Measurements from ENCODE around the gene ATP2A3.

DNA sequence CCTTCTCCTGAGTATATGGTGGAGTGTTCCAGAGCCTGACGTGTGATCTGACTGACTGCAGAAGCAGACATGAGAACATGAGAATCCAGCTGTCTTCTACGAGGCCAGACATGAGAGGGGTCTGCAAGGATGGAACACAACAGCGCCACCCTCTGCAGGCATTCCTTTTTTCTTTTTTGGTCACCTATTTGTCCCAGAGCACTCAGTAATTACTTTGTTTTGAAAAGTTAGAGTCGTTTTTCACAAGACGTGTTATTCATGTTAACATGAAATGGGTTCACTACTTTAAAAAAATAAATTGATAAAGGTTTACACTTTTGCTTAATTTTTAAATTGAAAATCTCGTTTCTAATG, 43.8 kb upstream of the ATP2A3 start:
- TF ChIP-seq, protein P1, sequence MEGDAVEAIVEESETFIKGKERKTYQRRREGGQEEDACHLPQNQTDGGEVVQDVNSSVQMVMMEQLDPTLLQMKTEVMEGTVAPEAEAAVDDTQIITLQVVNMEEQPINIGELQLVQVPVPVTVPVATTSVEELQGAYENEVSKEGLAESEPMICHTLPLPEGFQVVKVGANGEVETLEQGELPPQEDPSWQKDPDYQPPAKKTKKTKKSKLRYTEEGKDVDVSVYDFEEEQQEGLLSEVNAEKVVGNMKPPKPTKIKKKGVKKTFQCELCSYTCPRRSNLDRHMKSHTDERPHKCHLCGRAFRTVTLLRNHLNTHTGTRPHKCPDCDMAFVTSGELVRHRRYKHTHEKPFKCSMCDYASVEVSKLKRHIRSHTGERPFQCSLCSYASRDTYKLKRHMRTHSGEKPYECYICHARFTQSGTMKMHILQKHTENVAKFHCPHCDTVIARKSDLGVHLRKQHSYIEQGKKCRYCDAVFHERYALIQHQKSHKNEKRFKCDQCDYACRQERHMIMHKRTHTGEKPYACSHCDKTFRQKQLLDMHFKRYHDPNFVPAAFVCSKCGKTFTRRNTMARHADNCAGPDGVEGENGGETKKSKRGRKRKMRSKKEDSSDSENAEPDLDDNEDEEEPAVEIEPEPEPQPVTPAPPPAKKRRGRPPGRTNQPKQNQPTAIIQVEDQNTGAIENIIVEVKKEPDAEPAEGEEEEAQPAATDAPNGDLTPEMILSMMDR (IDR thresholded peaks at IDR 0.05): no peak
- no peak for TF ChIP-seq POLR2A (IDR thresholded peaks at IDR 0.05)
